CD4-positive, CD25-positive, alpha-beta regulatory T cell (primary cell): Measurements from ENCODE around the gene WRAP73. TPM values are rescaled to one million over a fixed set of nuclear protein-coding genes. Genes with fewer than 3 reads are reported as not detected.

ENCODE experiments used
- ATAC-seq, 2 donors: fragments of 150-1000 bp; cut with Tn5 transposase; one replicate each; pipeline ENCODE4 v1.10.0; 2021; ENCODE audit warnings: low read depth in 2 of 2, moderate number of reproducible peaks in 2 of 2, moderate library complexity in 1 of 2
- DNase-seq, 3 donors: peaks; one replicate each; pipeline versions ENCODE4 v3.0.0 to v3.0.0-alpha.2; 2012 to 2022; ENCODE audit warnings: mixed read lengths in 1 of 3
- H3K27ac ChIP-seq: one replicate; pipeline ENCODE4 v1.7.0; 2013; ENCODE audit warnings: mild to moderate bottlenecking, low read length; ENCODE audit not compliant: insufficient read depth, poor library complexity, severe bottlenecking
- H3K27me3 ChIP-seq: one replicate; pipeline ENCODE4 v1.7.0; 2013; ENCODE audit warnings: low read length; ENCODE audit not compliant: control insufficient read depth, insufficient read depth
- H3K36me3 ChIP-seq: one replicate; pipeline ENCODE4 v1.7.0; 2013; ENCODE audit warnings: mild to moderate bottlenecking, low read length, moderate library complexity; ENCODE audit not compliant: control insufficient read depth, insufficient read depth
- H3K4me1 ChIP-seq: 2 replicates; pipeline ENCODE4 v1.7.0; 2013; ENCODE audit warnings: mild to moderate bottlenecking, low read length; ENCODE audit not compliant: insufficient read depth, control insufficient read depth, poor library complexity, severe bottlenecking
- H3K4me3 ChIP-seq: one replicate; pipeline ENCODE4 v1.7.0; 2013; ENCODE audit warnings: low read depth, mild to moderate bottlenecking, low read length, moderate library complexity
- H3K9me3 ChIP-seq, 2 experiments: 1 replicate in 1 of 2; 2 replicates in 1 of 2; pipeline ENCODE4 v1.7.0; 2013; ENCODE audit warnings: low read length in 2 of 2, mild to moderate bottlenecking in 1 of 2, moderate library complexity in 1 of 2; ENCODE audit not compliant: control insufficient read depth in 2 of 2
- H3K27ac Mint-ChIP-seq, 3 donors: one replicate each; pipeline ENCODE4 v1.8.0; 2020 to 2022; ENCODE audit warnings: mild to moderate bottlenecking in 3 of 3, mixed read lengths in 3 of 3, moderate library complexity in 2 of 3
- H3K27me3 Mint-ChIP-seq: one replicate; pipeline ENCODE4 v1.8.0; 2022; ENCODE audit warnings: mild to moderate bottlenecking, mixed read lengths
- H3K36me3 Mint-ChIP-seq: one replicate; pipeline ENCODE4 v1.8.0; 2020; ENCODE audit warnings: mixed read lengths
- H3K4me1 Mint-ChIP-seq, 4 donors: one replicate each; pipeline ENCODE4 v1.8.0; 2020 to 2022; ENCODE audit warnings: mixed read lengths in 4 of 4, mild to moderate bottlenecking in 1 of 4
- H3K4me3 Mint-ChIP-seq, 4 donors: one replicate each; pipeline ENCODE4 v1.8.0; 2020 to 2022; ENCODE audit warnings: mild to moderate bottlenecking in 4 of 4, mixed read lengths in 4 of 4, moderate library complexity in 3 of 4
- H3K9me3 Mint-ChIP-seq, 7 donors: one replicate each; pipeline ENCODE4 v1.8.0; 2020 to 2022; ENCODE audit warnings: mixed read lengths in 7 of 7, mild to moderate bottlenecking in 3 of 7, moderate library complexity in 2 of 7
- polyA plus RNA-seq, 4 donors: library from polyadenylated mRNA; unstranded; fragments of 300-500 nt; fragmentation: Illumina TruSeq; gene quantifications; one replicate each; pipeline ENCODE4 v1.2.3, GENCODE V29; 2021
- total RNA-seq: library from RNA; stranded (reverse); gene quantifications from one replicate; pipeline ENCODE4 v1.2.3, GENCODE V29; 2022

WRAP73 gene
- total and polyA plus RNA-seq, 5 donors from 2014 or later = 27.9 to 37.1 (median 36.4) TPM

- Histone ChIP-seq H3K36me3 (no peaks in the 10 kb centered on the region), H3K27ac (no peak overlapping the region), H3K4me3 (no peak overlapping the region), H3K4me1 (no peaks in the 10 kb centered on the region), H3K9me3 (no peaks in the 10 kb centered on the region), H3K27me3 (no peaks in the 10 kb centered on the region)
- Mint-ChIP-seq H3K27me3 (no peaks in the 10 kb centered on the region), H3K27ac (no peak overlapping the region), H3K4me3 (no peak overlapping the region), H3K36me3 (no peaks in the 10 kb centered on the region), H3K9me3 (peaks cover 0 to 1% (median 0%) of the 10 kb centered on the region in 7 donors), H3K4me1 (no peaks in the 10 kb centered on the region)
- no peak for DNase-seq
- no peak for ATAC-seq
Observed at GRCh38 chr1:3688356-3689137, 38.6 kb upstream of the WRAP73 start.

GRCh38 chr1:3687504-3687903 lies 37.6 kb upstream of the WRAP73 start:
- Histone ChIP-seq H3K36me3 (no peaks in the 10 kb centered on the region), H3K4me3 (no peak overlapping the region), H3K27me3 (no peaks in the 10 kb centered on the region), H3K4me1 (no peaks in the 10 kb centered on the region), H3K9me3 (no peaks in the 10 kb centered on the region), H3K27ac (no peak overlapping the region)
- ATAC-seq (no peak), DNase-seq (no peak)
- Mint-ChIP-seq H3K36me3 (no peaks in the 10 kb centered on the region), H3K27ac (no peak overlapping the region), H3K9me3 (peaks cover 0 to 3% (median 0%) of the 10 kb centered on the region in 7 donors), H3K27me3 (no peaks in the 10 kb centered on the region), H3K4me1 (peaks cover 0 to 3% (median 0%) of the 10 kb centered on the region in 4 donors), H3K4me3 (no peak overlapping the region)

DNA sequence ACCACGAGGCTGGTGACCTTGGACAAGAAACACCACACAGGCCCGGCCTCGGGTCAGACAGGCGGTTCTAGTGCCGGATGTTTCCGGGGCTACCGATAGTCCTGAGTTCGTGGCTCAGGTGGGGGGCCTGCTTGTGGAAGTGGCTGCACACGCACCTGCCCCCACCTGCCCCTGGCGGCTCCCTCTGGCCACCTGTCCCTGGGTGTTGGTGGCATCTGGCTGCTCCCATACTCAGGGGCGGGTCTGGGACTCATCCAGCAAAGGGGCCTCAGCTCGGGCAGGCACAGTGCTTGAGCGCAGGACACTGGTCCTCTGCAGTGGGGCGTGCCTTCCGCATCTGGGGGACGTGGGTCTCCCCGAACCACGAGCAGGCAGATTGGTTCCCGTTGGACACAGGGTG lies 36.0 kb upstream of the WRAP73 start:
- H3K27ac Mint-ChIP-seq = no peak overlapping the region
- no peaks in the 10 kb centered on the region for H3K36me3 Mint-ChIP-seq
- DNase-seq (no peak), ATAC-seq (no peak)
- Histone ChIP-seq H3K4me3 (no peak overlapping the region), H3K27ac (no peak overlapping the region), H3K4me1 (no peaks in the 10 kb centered on the region), H3K27me3 (no peaks in the 10 kb centered on the region), H3K36me3 (no peaks in the 10 kb centered on the region), H3K9me3 (no peaks in the 10 kb centered on the region)
- H3K4me1 Mint-ChIP-seq = peaks cover 0 to 3% (median 0%) of the 10 kb centered on the region in 4 donors
- peaks cover 0 to 3% (median 0%) of the 10 kb centered on the region in 7 donors for H3K9me3 Mint-ChIP-seq
- no peak overlapping the region for H3K4me3 Mint-ChIP-seq
- no peaks in the 10 kb centered on the region for H3K27me3 Mint-ChIP-seq

GRCh38 chr1:3685222-3685621 lies 35.3 kb upstream of the WRAP73 start:
- ATAC-seq (no peak), DNase-seq (no peak)
- Histone ChIP-seq H3K4me1 (no peaks in the 10 kb centered on the region), H3K9me3 (no peaks in the 10 kb centered on the region), H3K27me3 (no peaks in the 10 kb centered on the region), H3K4me3 (no peak overlapping the region), H3K27ac (no peak overlapping the region), H3K36me3 (no peaks in the 10 kb centered on the region)
- no peak overlapping the region for H3K4me3 Mint-ChIP-seq
- H3K9me3 Mint-ChIP-seq = peaks cover 0 to 3% (median 0%) of the 10 kb centered on the region in 7 donors
- no peaks in the 10 kb centered on the region for H3K27me3 Mint-ChIP-seq
- H3K36me3 Mint-ChIP-seq = no peaks in the 10 kb centered on the region
- peaks cover 0 to 3% (median 0%) of the 10 kb centered on the region in 4 donors for H3K4me1 Mint-ChIP-seq
- no peak overlapping the region for H3K27ac Mint-ChIP-seq

DNA sequence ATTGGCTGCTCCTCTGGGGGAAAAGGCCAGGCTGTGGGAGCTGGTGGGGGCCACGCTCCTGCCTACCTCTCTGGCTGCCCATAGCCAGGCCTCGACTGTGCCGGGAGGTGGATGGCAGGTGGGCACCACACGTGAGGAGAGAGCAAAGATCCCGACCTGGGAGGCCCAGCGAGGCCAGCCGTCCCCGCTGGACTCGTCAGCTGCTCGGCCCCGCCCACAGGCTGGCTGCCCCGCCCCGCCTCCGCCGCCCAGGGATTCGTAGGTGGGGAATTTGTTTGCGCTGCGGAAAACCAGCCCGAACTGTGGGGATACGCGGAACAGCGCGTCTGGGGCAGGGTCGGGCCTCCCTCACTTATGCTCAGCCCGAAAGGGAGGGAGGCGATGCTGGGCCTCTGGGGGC lies 34.1 kb upstream of the WRAP73 start:
- no peaks in the 10 kb centered on the region for H3K4me1 ChIP-seq
- H3K27ac Mint-ChIP-seq = no peak overlapping the region
- H3K4me3 ChIP-seq = no peak overlapping the region
- H3K27me3 ChIP-seq = no peaks in the 10 kb centered on the region
- no peaks in the 10 kb centered on the region for H3K36me3 ChIP-seq
- no peaks in the 10 kb centered on the region for H3K9me3 ChIP-seq
- H3K9me3 Mint-ChIP-seq = peaks cover 0 to 3% (median 0%) of the 10 kb centered on the region in 7 donors
- DNase-seq (no peak), ATAC-seq (no peak)
- H3K36me3 Mint-ChIP-seq = no peaks in the 10 kb centered on the region
- H3K4me3 Mint-ChIP-seq = no peak overlapping the region
- peaks cover 0 to 15% (median 5%) of the 10 kb centered on the region in 4 donors for H3K4me1 Mint-ChIP-seq
- H3K27ac ChIP-seq = no peak overlapping the region
- peaks cover 5% of the 10 kb centered on the region for H3K27me3 Mint-ChIP-seq

GRCh38 chr1:3683197-3683596 lies 33.3 kb upstream of the WRAP73 start:
- Histone ChIP-seq H3K27me3 (no peaks in the 10 kb centered on the region), H3K4me1 (no peaks in the 10 kb centered on the region), H3K36me3 (no peaks in the 10 kb centered on the region), H3K4me3 (no peak overlapping the region), H3K27ac (no peak overlapping the region), H3K9me3 (no peaks in the 10 kb centered on the region)
- Mint-ChIP-seq H3K4me1 (peaks cover 0 to 21% (median 5%) of the 10 kb centered on the region in 4 donors), H3K36me3 (no peaks in the 10 kb centered on the region), H3K4me3 (no peak overlapping the region), H3K9me3 (peaks cover 0 to 3% (median 0%) of the 10 kb centered on the region in 7 donors), H3K27me3 (peaks cover 5% of the 10 kb centered on the region), H3K27ac (no peak overlapping the region)
- no peak for DNase-seq
- ATAC-seq = no peak

DNA sequence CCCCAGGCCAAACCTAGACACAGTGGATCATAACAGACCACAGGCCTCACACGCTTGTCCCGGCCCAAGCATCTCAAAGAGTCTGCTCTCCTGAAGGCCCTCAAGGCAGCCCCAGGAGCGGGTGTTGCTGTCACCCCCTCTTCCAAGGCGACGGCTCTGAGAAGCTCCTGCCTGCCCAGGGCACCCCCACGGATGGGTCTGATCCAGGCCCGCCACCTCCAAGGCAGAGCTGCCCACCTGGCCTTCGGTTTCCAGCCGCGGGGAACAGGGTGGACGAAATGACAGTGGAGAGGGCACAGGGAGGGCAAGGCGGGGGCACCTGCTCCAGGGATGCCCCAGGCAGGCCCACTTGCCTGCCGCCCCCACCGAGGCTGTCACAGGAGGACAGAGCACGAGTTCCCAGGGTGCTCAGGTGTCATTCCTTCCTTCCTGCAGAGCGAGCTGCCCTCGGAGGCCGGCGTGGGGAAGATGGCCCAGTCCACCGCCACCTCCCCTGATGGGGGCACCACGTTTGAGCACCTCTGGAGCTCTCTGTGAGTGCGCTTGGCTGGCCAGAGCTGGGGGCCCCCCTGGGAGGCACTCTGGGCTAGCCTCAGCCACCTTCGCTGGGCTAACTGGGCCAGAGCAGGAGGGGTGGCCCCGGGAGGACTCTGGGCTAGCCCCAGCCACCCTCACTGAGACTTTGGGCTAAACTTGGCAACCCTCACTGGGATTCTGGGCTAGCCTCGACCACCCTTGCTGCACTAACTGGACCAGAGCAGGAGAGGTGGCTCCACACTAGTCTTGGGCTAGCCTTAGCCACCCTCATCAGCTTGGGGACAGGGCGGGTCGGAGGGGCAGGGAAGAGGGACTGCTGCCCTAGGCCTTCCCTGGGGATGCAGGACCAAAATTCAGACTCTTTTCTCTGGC lies 32.2 kb upstream of the WRAP73 start:
- H3K4me3 Mint-ChIP-seq = no peak overlapping the region
- no peak overlapping the region for H3K27ac Mint-ChIP-seq
- no peaks in the 10 kb centered on the region for H3K9me3 ChIP-seq
- no peaks in the 10 kb centered on the region for H3K27me3 ChIP-seq
- H3K4me3 ChIP-seq = no peak overlapping the region
- no peak overlapping the region for H3K27ac ChIP-seq
- no peaks in the 10 kb centered on the region for H3K4me1 ChIP-seq
- ATAC-seq (no peak), DNase-seq (no peak)
- peaks cover 0 to 31% (median 7%) of the 10 kb centered on the region in 4 donors for H3K4me1 Mint-ChIP-seq
- H3K36me3 Mint-ChIP-seq = no peaks in the 10 kb centered on the region
- no peaks in the 10 kb centered on the region for H3K36me3 ChIP-seq
- peaks cover 0 to 3% (median 0%) of the 10 kb centered on the region in 7 donors for H3K9me3 Mint-ChIP-seq
- H3K27me3 Mint-ChIP-seq = peaks cover 5% of the 10 kb centered on the region
